GM23338 (cell line): Measurements from ENCODE around the gene PPP6R3. TPM values are rescaled to one million over a fixed set of nuclear protein-coding genes. Genes with fewer than 3 reads are reported as not detected.

Experiments
- ATAC-seq: fragments of 200-7000 bp; cut with Tn5 transposase; 3 replicates; pipeline ENCODE4 v1.9.1; 2020
- DNase-seq: peaks from one replicate; pipeline ENCODE4 v3.0.0-alpha.2; 2015; ENCODE audit warnings: low spot score
- H2AFZ ChIP-seq: fragments of 200-600 bp; sonication (generic); 2 replicates; pipeline ENCODE4 v1.8.0; 2016; ENCODE audit warnings: antibody characterized with exemption, mild to moderate bottlenecking, moderate library complexity
- H3F3A ChIP-seq: fragments of 200-600 bp; sonication (generic); replicated peaks from 2 replicates; pipeline ENCODE4 v1.8.0; 2017; ENCODE audit warnings: antibody characterized with exemption, mixed run types, low read depth
- H3K27ac ChIP-seq: fragments of 200-600 bp; sonication (generic); 2 replicates; pipeline ENCODE4 v1.6.1; 2016; ENCODE audit warnings: low read depth
- H3K27me3 ChIP-seq: fragments of 200-600 bp; sonication (generic); 2 replicates; pipeline ENCODE4 v1.8.0; 2016; ENCODE audit warnings: mild to moderate bottlenecking, mixed run types, moderate library complexity; ENCODE audit not compliant: insufficient read depth
- H3K36me3 ChIP-seq: fragments of 200-600 bp; sonication (generic); 2 replicates; pipeline ENCODE4 v1.8.0; 2016; ENCODE audit warnings: mild to moderate bottlenecking; ENCODE audit not compliant: insufficient read depth
- H3K4me1 ChIP-seq: fragments of 200-600 bp; sonication (generic); 2 replicates; pipeline ENCODE4 v1.8.0; 2016; ENCODE audit warnings: mild to moderate bottlenecking, moderate library complexity; ENCODE audit not compliant: insufficient read depth
- H3K4me2 ChIP-seq: fragments of 200-600 bp; sonication (generic); 2 replicates; pipeline ENCODE4 v1.7.1; 2017; ENCODE audit warnings: mixed run types
- H3K4me3 ChIP-seq: fragments of 200-600 bp; sonication (generic); 2 replicates; pipeline ENCODE4 v1.6.1; 2016; ENCODE audit warnings: mixed run types
- H3K79me2 ChIP-seq: fragments of 200-600 bp; sonication (generic); replicated peaks from 2 replicates; pipeline ENCODE4 v1.8.0; 2017; ENCODE audit warnings: mild to moderate bottlenecking; ENCODE audit not compliant: insufficient read depth
- H3K9me2 ChIP-seq: fragments of 200-600 bp; sonication (generic); 2 replicates; pipeline ENCODE4 v1.8.0; 2017; ENCODE audit not compliant: insufficient read depth
- H4K20me1 ChIP-seq: fragments of 200-600 bp; sonication (generic); replicated peaks from 2 replicates; pipeline ENCODE4 v1.8.0; 2017; ENCODE audit warnings: mild to moderate bottlenecking; ENCODE audit not compliant: insufficient read depth
- H3K27ac Mint-ChIP-seq: 2 replicates; pipeline ENCODE4 v1.8.0; 2020; ENCODE audit warnings: inconsistent platforms, mild to moderate bottlenecking, moderate library complexity, mixed read lengths
- H3K27me3 Mint-ChIP-seq: 3 replicates; pipeline ENCODE4 v1.8.0; 2022; ENCODE audit warnings: low read depth, mild to moderate bottlenecking, moderate library complexity, mixed read lengths, inconsistent platforms; ENCODE audit not compliant: insufficient read depth, poor library complexity
- H3K36me3 Mint-ChIP-seq: 3 replicates; pipeline ENCODE4 v1.8.0; 2021; ENCODE audit warnings: low read depth, mild to moderate bottlenecking, inconsistent platforms, moderate library complexity, mixed read lengths
- H3K4me1 Mint-ChIP-seq: 3 replicates; pipeline ENCODE4 v1.8.0; 2020; ENCODE audit warnings: mild to moderate bottlenecking, inconsistent platforms, mixed read lengths
- H3K4me3 Mint-ChIP-seq: 3 replicates; pipeline ENCODE4 v1.8.0; 2021; ENCODE audit warnings: moderate library complexity, mild to moderate bottlenecking, inconsistent platforms, mixed read lengths
- H3K9me3 Mint-ChIP-seq: 3 replicates; pipeline ENCODE4 v1.8.0; 2020; ENCODE audit warnings: moderate library complexity, mild to moderate bottlenecking, inconsistent platforms, mixed read lengths
- CREB1 ChIP-seq: fragments of 250-450 bp; sonication (Bioruptor Pico); IDR thresholded peaks from 2 replicates; pipeline ENCODE4 v1.5.0; 2020; ENCODE audit warnings: low read depth, mild to moderate bottlenecking, moderate library complexity
- EZH2 ChIP-seq: fragments of 200-600 bp; sonication (generic); IDR thresholded peaks from one replicate; pipeline ENCODE4 v1.8.0; 2017; ENCODE audit warnings: antibody characterized with exemption, mild to moderate bottlenecking, low read depth; ENCODE audit not compliant: unreplicated experiment
- EZH2phosphoT487 ChIP-seq: fragments of 200-600 bp; sonication (generic); IDR thresholded peaks from one replicate; pipeline ENCODE4 v1.8.1; 2018; ENCODE audit warnings: antibody characterized with exemption; ENCODE audit not compliant: unreplicated experiment
- JUNB ChIP-seq: IDR thresholded peaks from one replicate; pipeline ENCODE4 v1.6.1; 2016; ENCODE audit warnings: antibody characterized with exemption; ENCODE audit not compliant: unreplicated experiment
- NANOG ChIP-seq: IDR thresholded peaks from 2 replicates; pipeline ENCODE4 v1.6.1; 2016; ENCODE audit warnings: antibody characterized with exemption, borderline replicate concordance
- STAT1 ChIP-seq: IDR thresholded peaks from one replicate; pipeline ENCODE4 v1.6.1; 2016; ENCODE audit warnings: antibody characterized with exemption; ENCODE audit not compliant: unreplicated experiment
- ZNF114 ChIP-seq: fragments of 250-450 bp; sonication (Bioruptor Pico); IDR thresholded peaks from 2 replicates; pipeline ENCODE4 v1.5.0; 2020; ENCODE audit warnings: mild to moderate bottlenecking, moderate library complexity
- ZNF331 ChIP-seq: fragments of 250-450 bp; sonication (Bioruptor Pico); IDR thresholded peaks from 2 replicates; pipeline ENCODE4 v1.5.0; 2020; ENCODE audit warnings: low read depth, mild to moderate bottlenecking, moderate library complexity
- ZNF462 ChIP-seq: fragments of 250-450 bp; sonication (Bioruptor Pico); IDR thresholded peaks from 2 replicates; pipeline ENCODE4 v1.5.0; 2020; ENCODE audit warnings: mild to moderate bottlenecking, moderate library complexity
- polyA plus RNA-seq: library from polyadenylated mRNA; unstranded; fragments of >200 nt; fragmentation: Nextera tagmentation; extraction: Ambion mirVana; gene quantifications from 2 replicates; pipeline ENCODE4 v1.2.1, GENCODE V29; 2016
- total RNA-seq: library from RNA; depleted of rRNA; stranded (reverse); fragments of >200 nt; shearing (Covaris generic); gene quantifications from 2 replicates; pipeline ENCODE4 v1.2.3, GENCODE V29; 2014

PPP6R3 gene
- total and polyA plus RNA-seq, 2 experiments from 2014 or later: 170 to 268 TPM

- no peak for TF ChIP-seq ZNF462 (CRISPR knock-in tag)
- TF ChIP-seq EZH2: no peak
Observed at GRCh38 chr11:68517121-68517741, 56.7 kb downstream of the PPP6R3 start (continued).

- Histone ChIP-seq H3K36me3 (peaks cover 6% of the 10 kb centered on the region), H3K4me1 (peaks cover 10% of the 10 kb centered on the region), H3K9me2 (no peaks in the 10 kb centered on the region), H2AFZ (no peak overlapping the region), H3K4me3 (no peak overlapping the region), H3K27ac (no peak overlapping the region), H4K20me1 (peaks cover 65% of the 10 kb centered on the region), H3K79me2 (peaks cover 98% of the 10 kb centered on the region), H3K27me3 (no peaks in the 10 kb centered on the region), H3F3A (no peaks in the 10 kb centered on the region), H3K4me2 (no peak overlapping the region)
- DNase-seq (no peak), ATAC-seq (no peak)
- Mint-ChIP-seq H3K4me1 (peaks cover 20% of the 10 kb centered on the region), H3K27me3 (peaks cover 2% of the 10 kb centered on the region), H3K36me3 (peaks cover 69% of the 10 kb centered on the region), H3K27ac (no peak overlapping the region), H3K9me3 (no peaks in the 10 kb centered on the region), H3K4me3 (no peak overlapping the region)
- TF ChIP-seq CREB1 (no peak), EZH2phosphoT487 (no peak), EZH2 (no peak), ZNF331 (CRISPR knock-in tag) (no peak), ZNF462 (CRISPR knock-in tag) (no peak), JUNB (no peak), NANOG (no peak), STAT1 (no peak), ZNF114 (CRISPR knock-in tag) (no peak)
Observed at GRCh38 chr11:68518191-68518590, 57.6 kb downstream of the PPP6R3 start.
